Fibroblast of pulmonary artery (primary cell): ENCODE measurements around the gene SEPTIN8.
A peak's percentile ranks its signal among the peaks of the same experiment; 100 is the strongest.

Experiments used
- DNase-seq: peaks from one replicate; pipeline ENCODE4 v3.0.0-alpha.2; 2010; ENCODE audit warnings: low read depth
- H3K4me3 ChIP-seq: replicated peaks from 2 replicates; pipeline ENCODE4 v1.5.1; 2011; ENCODE audit warnings: low read depth, mild to moderate bottlenecking, control low read depth, low read length, moderate library complexity
- CTCF ChIP-seq: IDR thresholded peaks from 2 replicates; pipeline ENCODE4 v1.5.1; 2011; ENCODE audit warnings: mild to moderate bottlenecking, control low read depth, low read length, inconsistent platforms; ENCODE audit errors: missing control alignments

SEPTIN8 gene

GRCh38 chr5:132802044-132802684 is 25.1 kb upstream of the SEPTIN8 start:
- no peak for DNase-seq
- no peak overlapping the region for H3K4me3 ChIP-seq
- TF ChIP-seq CTCF, result peak; percentile 15

- H3K4me3 ChIP-seq, result no peak overlapping the region
- no peak for TF ChIP-seq CTCF
- DNase-seq, result no peak
Measured at GRCh38 chr5:132800545-132800944, 23.5 kb upstream of the SEPTIN8 start.

- no peak for TF ChIP-seq CTCF
- H3K4me3 ChIP-seq, result no peak overlapping the region
- DNase-seq, result no peak
Measured at GRCh38 chr5:132799392-132799791, 22.4 kb upstream of the SEPTIN8 start.

GRCh38 chr5:132797651-132798050 is 20.6 kb upstream of the SEPTIN8 start:
- DNase-seq, result no peak
- no peak overlapping the region for H3K4me3 ChIP-seq
- TF ChIP-seq CTCF, result no peak

- no peak for TF ChIP-seq CTCF
- H3K4me3 ChIP-seq, result no peak overlapping the region
- no peak for DNase-seq
Measured at GRCh38 chr5:132791026-132791425, 14.0 kb upstream of the SEPTIN8 start.

GRCh38 chr5:132790201-132790865 is 13.3 kb upstream of the SEPTIN8 start:
- H3K4me3 ChIP-seq, result no peak overlapping the region
- TF ChIP-seq CTCF, result no peak
- DNase-seq, result no peak
